ENCODE results near the gene GALNT2.

The GALNT2 gene

DNA sequence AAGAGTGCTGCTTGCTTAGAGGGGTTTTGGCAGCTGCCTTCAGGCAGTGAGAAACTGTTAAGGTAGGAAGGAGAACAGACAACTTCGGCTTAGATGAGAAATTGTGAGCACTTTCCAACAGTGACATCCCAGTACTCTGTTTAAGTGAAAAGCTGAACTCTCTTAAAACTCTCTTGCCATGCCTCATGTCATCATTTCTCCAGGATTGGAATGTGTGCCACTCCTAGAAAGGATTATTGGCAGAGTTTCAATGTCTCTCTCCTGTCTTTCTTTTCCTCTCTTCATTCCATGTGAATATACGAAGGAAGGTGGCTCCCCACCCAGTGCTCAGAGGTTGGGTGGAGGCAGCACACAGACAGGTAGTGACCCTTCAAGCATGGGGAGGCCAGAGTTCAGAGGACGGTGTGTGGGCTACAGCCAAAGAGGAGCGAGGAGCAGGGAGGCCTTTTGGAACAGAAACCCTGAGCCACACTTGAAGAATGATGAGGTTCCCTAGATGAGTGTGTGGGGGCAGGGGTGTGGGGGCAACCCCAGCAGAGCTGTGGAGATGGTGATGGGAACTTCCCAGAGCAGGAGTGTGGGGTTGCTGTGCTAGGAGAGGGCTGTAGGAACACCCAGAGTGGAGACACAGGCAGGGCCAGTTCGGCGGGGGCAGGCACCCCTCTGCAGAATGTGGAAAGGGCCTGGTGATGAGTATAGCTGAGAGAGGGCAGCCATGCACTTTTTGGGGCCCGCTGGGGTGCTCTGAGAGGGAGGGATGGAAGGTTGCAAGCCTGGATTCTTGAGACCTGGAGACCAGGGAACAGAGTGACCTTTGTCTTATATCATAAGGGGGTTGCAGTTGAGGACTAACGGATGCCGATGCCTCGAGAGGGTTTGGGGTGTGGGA lies 58.8 kb downstream of the GALNT2 start:
- no peak for TF ChIP-seq CTCF (IDR thresholded peaks at IDR 0.05; ENCODE audit: control insufficient read depth, extremely low read depth, insufficient read depth)
- DNase-seq (ENCODE audit: low read depth): no peak
- H3K4me3 ChIP-seq (ENCODE audit: low read depth, low read length): no peak overlapping the region

GRCh38 chr1:230126529-230127104 lies 59.6 kb downstream of the GALNT2 start:
- H3K4me3 ChIP-seq (ENCODE audit: low read depth, low read length): no peak overlapping the region
- TF ChIP-seq CTCF (IDR thresholded peaks at IDR 0.05; ENCODE audit: control insufficient read depth, extremely low read depth, insufficient read depth): no peak
- no peak for DNase-seq (ENCODE audit: low read depth)

- no peak for DNase-seq (ENCODE audit: low read depth)
- H3K4me3 ChIP-seq (ENCODE audit: low read depth, low read length): no peak overlapping the region
- no peak for TF ChIP-seq CTCF (IDR thresholded peaks at IDR 0.05; ENCODE audit: control insufficient read depth, extremely low read depth, insufficient read depth)
Observed at GRCh38 chr1:230127105-230128054, 60.3 kb downstream of the GALNT2 start.

GRCh38 chr1:230128569-230129285 lies 61.7 kb downstream of the GALNT2 start:
- TF ChIP-seq CTCF (IDR thresholded peaks at IDR 0.05; ENCODE audit: control insufficient read depth, extremely low read depth, insufficient read depth): no peak
- no peak for DNase-seq (ENCODE audit: low read depth)

GRCh38 chr1:230129341-230129740 lies 62.3 kb downstream of the GALNT2 start:
- no peak for TF ChIP-seq CTCF (IDR thresholded peaks at IDR 0.05; ENCODE audit: control insufficient read depth, extremely low read depth, insufficient read depth)
- H3K4me3 ChIP-seq (ENCODE audit: low read depth, low read length): no peak overlapping the region
- DNase-seq (ENCODE audit: low read depth): no peak

More at GRCh38 chr1:230128569-230129285, 61.7 kb downstream of the GALNT2 start:
- no peak overlapping the region for H3K4me3 ChIP-seq (ENCODE audit: low read depth, low read length)
